ENCODE data around the gene FAM174B.

FAM174B gene

GRCh38 chr15:92664178-92664900, 8.8 kb upstream of the FAM174B start:
- DNase-seq = no peak

GRCh38 chr15:92663250-92663951, 7.8 kb upstream of the FAM174B start:
- DNase-seq = no peak

- no peak for DNase-seq
These were observed 7.2 kb upstream of the FAM174B start for GRCh38 chr15:92662762-92663161.

GRCh38 chr15:92661956-92662355, 6.4 kb upstream of the FAM174B start:
- no peak for DNase-seq

GRCh38 chr15:92661069-92661468, 5.5 kb upstream of the FAM174B start:
- DNase-seq = no peak

GRCh38 chr15:92657486-92657885, 1.9 kb upstream of the FAM174B start:
- DNase-seq = no peak

GRCh38 chr15:92656089-92656488, 514 bp upstream of the FAM174B start:
- DNase-seq = no peak

- DNase-seq = no peak
These were observed 913 bp downstream of the FAM174B start for GRCh38 chr15:92654662-92655061.

GRCh38 chr15:92653836-92654539, 1.6 kb downstream of the FAM174B start:
- peak; percentile 67 for DNase-seq

- DNase-seq = no peak
These were observed 2.2 kb downstream of the FAM174B start for GRCh38 chr15:92653366-92653765.

GRCh38 chr15:92652576-92652966, 3.0 kb downstream of the FAM174B start:
- no peak for DNase-seq

GRCh38 chr15:92651877-92652575, 3.5 kb downstream of the FAM174B start:
- DNase-seq = no peak

GRCh38 chr15:92650966-92651365, 4.6 kb downstream of the FAM174B start:
- no peak for DNase-seq

GRCh38 chr15:92650256-92650655, 5.3 kb downstream of the FAM174B start:
- peak; percentile 47 for DNase-seq

- no peak for DNase-seq
These were observed 7.2 kb downstream of the FAM174B start for GRCh38 chr15:92648190-92648875.

GRCh38 chr15:92647467-92648163, 8.0 kb downstream of the FAM174B start:
- no peak for DNase-seq

- DNase-seq = no peak
These were observed 9.4 kb downstream of the FAM174B start for GRCh38 chr15:92646216-92646615.

- DNase-seq = no peak
These were observed 9.8 kb downstream of the FAM174B start for GRCh38 chr15:92645731-92646130.

- peak; percentile 62 for DNase-seq
These were observed 10.4 kb downstream of the FAM174B start for GRCh38 chr15:92645051-92645631.

- no peak for DNase-seq
These were observed 11.4 kb downstream of the FAM174B start for GRCh38 chr15:92643849-92644815.
